Kidney epithelial cell (primary cell): ENCODE data around the gene IFIT3. TPM values are rescaled to one million over a fixed set of nuclear protein-coding genes. Genes with fewer than 3 reads are reported as not detected.
"Not testable (repeated sequence)": the region's sequence is repeated elsewhere in the genome, so short reads cannot be mapped to it uniquely, and the experiment has no call there.

Experiments
- DNase-seq: peaks from one replicate; pipeline ENCODE4 v3.0.0-alpha.2; 2010; ENCODE audit warnings: low read depth
- H3K27me3 ChIP-seq: 2 replicates; pipeline ENCODE4 v1.6.0; 2011; ENCODE audit warnings: low read length; ENCODE audit not compliant: control insufficient read depth, insufficient read depth
- H3K36me3 ChIP-seq: 2 replicates; pipeline ENCODE4 v1.5.1; 2011; ENCODE audit warnings: low read length; ENCODE audit not compliant: control insufficient read depth, insufficient read depth
- H3K4me3 ChIP-seq: 2 replicates; pipeline ENCODE4 v1.5.1; 2011; ENCODE audit warnings: low read depth, mild to moderate bottlenecking, control low read depth, low read length
- CTCF ChIP-seq: IDR thresholded peaks from 2 replicates; pipeline ENCODE4 v1.5.1; 2011; ENCODE audit warnings: mild to moderate bottlenecking, moderate library complexity, low read length, control low read depth, inconsistent platforms; ENCODE audit not compliant: insufficient read depth, poor library complexity, severe bottlenecking
- total RNA-seq: library from RNA; depleted of rRNA; stranded (reverse); fragments of >200 nt; gene quantifications from 2 replicates; pipeline ENCODE4 v1.2.3, GENCODE V29; 2015

IFIT3 gene
- total RNA-seq, 1 donor from 2014 or later = 14.8 TPM

- Histone ChIP-seq H3K36me3 (no peaks in the 10 kb centered on the region), H3K27me3 (no peaks in the 10 kb centered on the region), H3K4me3 (no peak overlapping the region)
- DNase-seq = no peak
- no peak for TF ChIP-seq CTCF
These were observed 46.0 kb upstream of the IFIT3 start for GRCh38 chr10:89281606-89282395.

GRCh38 chr10:89283025-89283935 is 44.5 kb upstream of the IFIT3 start:
- TF ChIP-seq CTCF = no peak
- H3K27me3 ChIP-seq = no peaks in the 10 kb centered on the region
- H3K36me3 ChIP-seq = no peaks in the 10 kb centered on the region
- peak; percentile 69 for DNase-seq
- H3K4me3 ChIP-seq = peak overlapping the region; percentile 12

GRCh38 chr10:89283936-89284475 is 43.8 kb upstream of the IFIT3 start:
- TF ChIP-seq CTCF = no peak
- H3K36me3 ChIP-seq = no peaks in the 10 kb centered on the region
- peak overlapping the region; percentile 12 for H3K4me3 ChIP-seq
- no peak for DNase-seq
- H3K27me3 ChIP-seq = no peaks in the 10 kb centered on the region

GRCh38 chr10:89284711-89285110 is 43.1 kb upstream of the IFIT3 start:
- H3K27me3 ChIP-seq, DNase-seq, H3K4me3 ChIP-seq, H3K36me3 ChIP-seq: not testable (repeated sequence)

- DNase-seq, H3K36me3 ChIP-seq, H3K27me3 ChIP-seq, H3K4me3 ChIP-seq: not testable (repeated sequence)
These were observed 42.5 kb upstream of the IFIT3 start for GRCh38 chr10:89285303-89285702.

GRCh38 chr10:89294721-89295239 is 33.0 kb upstream of the IFIT3 start:
- H3K4me3 ChIP-seq = no peak overlapping the region
- H3K36me3 ChIP-seq = no peaks in the 10 kb centered on the region
- no peaks in the 10 kb centered on the region for H3K27me3 ChIP-seq
- no peak for DNase-seq
- TF ChIP-seq CTCF = no peak
